Measurements from ENCODE around the gene MBNL2.
A peak's percentile ranks its signal among the peaks of the same experiment; 100 is the strongest.

DNA sequence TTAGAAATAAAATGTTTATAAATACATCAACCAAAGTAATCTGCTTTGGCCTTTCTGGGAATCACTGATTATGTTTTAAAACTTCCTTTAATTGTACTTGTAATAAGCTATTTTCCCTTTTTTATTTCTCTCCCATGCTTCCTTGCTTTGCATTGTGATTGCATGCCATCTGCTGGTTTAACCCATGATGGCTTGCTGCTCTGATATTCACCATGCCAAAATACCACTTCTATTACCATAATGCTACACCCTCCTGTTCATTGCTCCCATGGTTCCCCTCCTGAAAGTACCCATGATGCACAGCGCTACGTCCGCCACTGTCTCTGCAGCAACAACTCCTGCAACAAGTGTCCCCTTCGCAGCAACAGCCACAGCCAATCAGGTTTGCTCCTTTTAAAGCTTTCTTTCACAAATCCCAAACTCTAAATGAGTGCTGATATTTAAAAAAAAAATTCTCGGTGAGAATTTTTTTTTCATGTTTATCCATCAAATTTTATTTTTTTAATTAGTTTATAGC is 144.1 kb downstream of the MBNL2 start:
- TF ChIP-seq EZH2phosphoT487 (IDR thresholded peaks at IDR 0.05; ENCODE audit: low read depth), result no peak
- TF ChIP-seq, protein P1, sequence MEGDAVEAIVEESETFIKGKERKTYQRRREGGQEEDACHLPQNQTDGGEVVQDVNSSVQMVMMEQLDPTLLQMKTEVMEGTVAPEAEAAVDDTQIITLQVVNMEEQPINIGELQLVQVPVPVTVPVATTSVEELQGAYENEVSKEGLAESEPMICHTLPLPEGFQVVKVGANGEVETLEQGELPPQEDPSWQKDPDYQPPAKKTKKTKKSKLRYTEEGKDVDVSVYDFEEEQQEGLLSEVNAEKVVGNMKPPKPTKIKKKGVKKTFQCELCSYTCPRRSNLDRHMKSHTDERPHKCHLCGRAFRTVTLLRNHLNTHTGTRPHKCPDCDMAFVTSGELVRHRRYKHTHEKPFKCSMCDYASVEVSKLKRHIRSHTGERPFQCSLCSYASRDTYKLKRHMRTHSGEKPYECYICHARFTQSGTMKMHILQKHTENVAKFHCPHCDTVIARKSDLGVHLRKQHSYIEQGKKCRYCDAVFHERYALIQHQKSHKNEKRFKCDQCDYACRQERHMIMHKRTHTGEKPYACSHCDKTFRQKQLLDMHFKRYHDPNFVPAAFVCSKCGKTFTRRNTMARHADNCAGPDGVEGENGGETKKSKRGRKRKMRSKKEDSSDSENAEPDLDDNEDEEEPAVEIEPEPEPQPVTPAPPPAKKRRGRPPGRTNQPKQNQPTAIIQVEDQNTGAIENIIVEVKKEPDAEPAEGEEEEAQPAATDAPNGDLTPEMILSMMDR (IDR thresholded peaks at IDR 0.05; ENCODE audit: low read depth, low read length), result peak; percentile 35
